Astrocyte (in vitro differentiated cells and primary cell): ENCODE measurements around the gene CELF4. TPM values are rescaled to one million over a fixed set of nuclear protein-coding genes. Genes with fewer than 3 reads are reported as not detected.

Experiments used
- DNase-seq: peaks from one replicate; pipeline ENCODE4 v3.0.0-alpha.2; 2010; ENCODE audit warnings: low read depth
- FAIRE-seq: peaks from 2 replicates; lab custom pipeline; 2011; peaks lifted over from hg19 to GRCh38; lab: Jason Lieb, UNC
- H2AFZ ChIP-seq: 2 replicates; pipeline ENCODE4 v1.6.0; 2012; ENCODE audit warnings: low read depth, low read length, inconsistent platforms
- H3K27ac ChIP-seq: 2 replicates; pipeline ENCODE4 v1.5.1; 2011; ENCODE audit warnings: low read depth, low read length, inconsistent platforms
- H3K27me3 ChIP-seq: 2 replicates; pipeline ENCODE4 v1.6.0; 2011; ENCODE audit warnings: low read length, inconsistent platforms; ENCODE audit not compliant: insufficient read depth
- H3K36me3 ChIP-seq: 2 replicates; pipeline ENCODE4 v1.5.1; 2011; ENCODE audit warnings: low read length, inconsistent platforms; ENCODE audit not compliant: insufficient read depth
- H3K4me1 ChIP-seq: 2 replicates; pipeline ENCODE4 v1.5.1; 2011; ENCODE audit warnings: low read length, inconsistent platforms; ENCODE audit not compliant: insufficient read depth
- H3K4me2 ChIP-seq: 2 replicates; pipeline ENCODE4 v1.6.0; 2012; ENCODE audit warnings: low read length, inconsistent platforms
- H3K4me3 ChIP-seq: 2 replicates; pipeline ENCODE4 v1.5.1; 2011; ENCODE audit warnings: low read depth, mild to moderate bottlenecking, low read length, inconsistent platforms; ENCODE audit not compliant: insufficient read depth
- H3K79me2 ChIP-seq: 2 replicates; pipeline ENCODE4 v1.6.0; 2012; ENCODE audit warnings: mild to moderate bottlenecking, low read length, inconsistent platforms; ENCODE audit not compliant: insufficient read depth
- H3K9ac ChIP-seq: 2 replicates; pipeline ENCODE4 v1.6.0; 2012; ENCODE audit warnings: mild to moderate bottlenecking, low read length, inconsistent platforms
- H3K9me3 ChIP-seq: 2 replicates; pipeline ENCODE4 v1.5.1; 2012; ENCODE audit warnings: low read depth, mild to moderate bottlenecking, low read length, inconsistent platforms; ENCODE audit not compliant: insufficient read depth
- H4K20me1 ChIP-seq: 2 replicates; pipeline ENCODE4 v1.6.0; 2012; ENCODE audit warnings: low read length, inconsistent platforms; ENCODE audit not compliant: insufficient read depth
- H3K27ac Mint-ChIP-seq: one replicate; pipeline ENCODE4 v1.8.0; 2021; ENCODE audit warnings: mild to moderate bottlenecking, mixed read lengths; ENCODE audit not compliant: unreplicated experiment
- H3K27me3 Mint-ChIP-seq: one replicate; pipeline ENCODE4 v1.8.0; 2021; ENCODE audit warnings: low read depth, mixed read lengths; ENCODE audit not compliant: unreplicated experiment
- H3K36me3 Mint-ChIP-seq: one replicate; pipeline ENCODE4 v1.8.0; 2021; ENCODE audit warnings: low read depth, mixed read lengths; ENCODE audit not compliant: unreplicated experiment
- H3K4me1 Mint-ChIP-seq: one replicate; pipeline ENCODE4 v1.8.0; 2021; ENCODE audit warnings: low read depth, mixed read lengths; ENCODE audit not compliant: unreplicated experiment
- H3K4me3 Mint-ChIP-seq: one replicate; pipeline ENCODE4 v1.8.0; 2021; ENCODE audit warnings: mild to moderate bottlenecking, moderate library complexity, mixed read lengths; ENCODE audit not compliant: unreplicated experiment
- H3K9me3 Mint-ChIP-seq: one replicate; pipeline ENCODE4 v1.8.0; 2021; ENCODE audit warnings: mild to moderate bottlenecking, mixed read lengths; ENCODE audit not compliant: unreplicated experiment
- EZH2 ChIP-seq: IDR thresholded peaks from 2 replicates; pipeline ENCODE4 v1.6.1; 2012; ENCODE audit warnings: mild to moderate bottlenecking, low read length, inconsistent platforms; ENCODE audit not compliant: insufficient read depth
- total RNA-seq: library from RNA; stranded (reverse); gene quantifications from 2 replicates; pipeline ENCODE4 v1.2.1, GENCODE V29; 2021
- TF ChIP-seq, protein P1 (sequence below): IDR thresholded peaks from 2 replicates; pipeline ENCODE4 v1.5.1; 2011; ENCODE audit warnings: low read depth, mild to moderate bottlenecking, inconsistent platforms, low read length, moderate library complexity; ENCODE audit not compliant: insufficient read depth

The CELF4 gene
- total RNA-seq, 1 donor from 2014 or later = 0.16 TPM

DNA sequence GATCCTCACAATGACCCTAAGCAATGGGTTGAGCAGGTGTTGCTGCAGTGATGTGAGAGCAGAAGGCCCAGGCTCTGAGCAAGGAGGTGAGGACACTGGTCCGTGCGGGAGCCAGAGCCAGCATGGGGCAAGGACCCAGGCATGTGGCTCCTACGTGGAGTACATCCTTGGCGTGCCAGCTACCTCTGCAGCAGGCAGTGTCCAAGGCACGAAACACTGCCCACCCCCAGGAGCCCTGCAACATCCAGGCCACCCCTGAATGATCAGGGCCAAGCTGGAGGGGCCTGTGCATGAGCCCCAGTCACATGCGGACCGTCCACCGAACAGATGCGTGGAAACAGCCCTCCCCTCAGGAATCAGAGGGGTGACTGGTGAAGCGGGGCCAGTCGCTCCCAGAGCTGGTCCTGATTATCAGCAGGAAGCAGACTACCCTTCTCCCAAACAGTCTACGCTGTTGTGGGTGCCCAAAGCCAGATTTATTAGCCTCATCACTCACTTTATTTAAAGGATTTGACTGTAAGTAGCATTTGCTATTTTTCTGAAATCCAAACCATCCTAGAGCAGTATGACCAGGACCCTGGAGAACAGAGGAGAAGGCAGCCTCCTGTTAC lies 16.8 kb downstream of the CELF4 start:
- H3K79me2 ChIP-seq = no peaks in the 10 kb centered on the region
- no peak for DNase-seq
- H3K27me3 ChIP-seq = no peaks in the 10 kb centered on the region
- peaks cover 2% of the 10 kb centered on the region for H3K9me3 Mint-ChIP-seq
- no peak for FAIRE-seq
- no peaks in the 10 kb centered on the region for H3K36me3 ChIP-seq
- peaks cover 43% of the 10 kb centered on the region for H3K27me3 Mint-ChIP-seq
- no peaks in the 10 kb centered on the region for H4K20me1 ChIP-seq
- H3K27ac Mint-ChIP-seq = no peak overlapping the region
- TF ChIP-seq EZH2 = no peak
- TF ChIP-seq, protein P1, sequence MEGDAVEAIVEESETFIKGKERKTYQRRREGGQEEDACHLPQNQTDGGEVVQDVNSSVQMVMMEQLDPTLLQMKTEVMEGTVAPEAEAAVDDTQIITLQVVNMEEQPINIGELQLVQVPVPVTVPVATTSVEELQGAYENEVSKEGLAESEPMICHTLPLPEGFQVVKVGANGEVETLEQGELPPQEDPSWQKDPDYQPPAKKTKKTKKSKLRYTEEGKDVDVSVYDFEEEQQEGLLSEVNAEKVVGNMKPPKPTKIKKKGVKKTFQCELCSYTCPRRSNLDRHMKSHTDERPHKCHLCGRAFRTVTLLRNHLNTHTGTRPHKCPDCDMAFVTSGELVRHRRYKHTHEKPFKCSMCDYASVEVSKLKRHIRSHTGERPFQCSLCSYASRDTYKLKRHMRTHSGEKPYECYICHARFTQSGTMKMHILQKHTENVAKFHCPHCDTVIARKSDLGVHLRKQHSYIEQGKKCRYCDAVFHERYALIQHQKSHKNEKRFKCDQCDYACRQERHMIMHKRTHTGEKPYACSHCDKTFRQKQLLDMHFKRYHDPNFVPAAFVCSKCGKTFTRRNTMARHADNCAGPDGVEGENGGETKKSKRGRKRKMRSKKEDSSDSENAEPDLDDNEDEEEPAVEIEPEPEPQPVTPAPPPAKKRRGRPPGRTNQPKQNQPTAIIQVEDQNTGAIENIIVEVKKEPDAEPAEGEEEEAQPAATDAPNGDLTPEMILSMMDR = no peak
- no peaks in the 10 kb centered on the region for H3K36me3 Mint-ChIP-seq
- H3K4me3 Mint-ChIP-seq = no peak overlapping the region
- no peak overlapping the region for H3K27ac ChIP-seq
- no peak overlapping the region for H2AFZ ChIP-seq
- H3K9ac ChIP-seq = no peak overlapping the region
- no peaks in the 10 kb centered on the region for H3K4me1 ChIP-seq
- no peaks in the 10 kb centered on the region for H3K4me1 Mint-ChIP-seq
- no peak overlapping the region for H3K4me2 ChIP-seq
- no peak overlapping the region for H3K4me3 ChIP-seq
- H3K9me3 ChIP-seq = no peaks in the 10 kb centered on the region

DNA sequence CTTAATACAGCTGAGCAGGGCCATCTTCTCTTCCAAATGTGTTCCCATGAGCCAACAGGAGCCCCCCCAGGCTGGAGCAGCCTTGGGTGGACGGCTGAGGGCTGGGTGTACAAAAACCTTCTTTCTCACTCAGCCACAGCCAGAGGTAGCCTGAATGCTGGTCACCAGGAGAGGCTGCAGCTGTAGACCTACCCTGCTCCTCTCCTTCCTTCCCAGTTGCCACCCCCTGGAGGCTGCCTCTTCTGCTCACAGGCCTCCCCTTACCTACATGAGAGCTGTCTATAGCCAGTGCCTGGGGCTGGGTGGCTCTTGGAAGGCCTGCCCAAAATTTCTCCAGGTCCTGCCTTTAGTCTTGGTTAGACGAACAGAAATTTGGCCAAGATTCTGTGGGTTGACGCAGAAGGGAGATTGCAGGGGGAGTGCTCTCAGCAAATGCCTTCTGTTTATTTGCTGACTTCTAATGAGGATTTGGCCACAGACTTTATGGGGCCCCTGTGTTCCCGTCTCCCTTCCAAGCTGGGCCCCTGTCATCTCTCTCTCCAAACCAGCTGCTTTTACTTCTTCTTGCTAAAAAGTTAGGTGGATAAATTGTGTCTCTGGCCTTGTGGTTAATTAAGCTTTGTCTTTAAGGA lies 18.3 kb downstream of the CELF4 start:
- H3K9me3 ChIP-seq = no peaks in the 10 kb centered on the region
- no peak for FAIRE-seq

More for the DNA sequence above, 18.3 kb downstream of the CELF4 start:
- Histone ChIP-seq H3K4me1 (no peaks in the 10 kb centered on the region), H3K9ac (no peak overlapping the region), H3K27me3 (no peaks in the 10 kb centered on the region), H3K27ac (no peak overlapping the region), H2AFZ (no peak overlapping the region), H3K36me3 (no peaks in the 10 kb centered on the region), H3K4me3 (no peak overlapping the region), H3K79me2 (no peaks in the 10 kb centered on the region), H3K4me2 (no peak overlapping the region), H4K20me1 (no peaks in the 10 kb centered on the region)
- H3K4me3 Mint-ChIP-seq = no peak overlapping the region
- peaks cover 46% of the 10 kb centered on the region for H3K27me3 Mint-ChIP-seq
- no peak overlapping the region for H3K27ac Mint-ChIP-seq
- no peaks in the 10 kb centered on the region for H3K4me1 Mint-ChIP-seq
- no peaks in the 10 kb centered on the region for H3K36me3 Mint-ChIP-seq
- no peak for DNase-seq
- peaks cover 2% of the 10 kb centered on the region for H3K9me3 Mint-ChIP-seq
- no peak for TF ChIP-seq EZH2
- TF ChIP-seq, protein P1 = no peak
